Measurements from ENCODE around the gene PIH1D1. TPM values are rescaled to one million over a fixed set of nuclear protein-coding genes. Genes with fewer than 3 reads are reported as not detected.

Gene PIH1D1
- total and polyA plus RNA-seq, 2 experiments from 2014 or later: 72.1 to 79.8 TPM

- no peak overlapping the region for H3K4me2 ChIP-seq
- no peaks in the 10 kb centered on the region for H4K20me1 ChIP-seq (ENCODE audit: insufficient read depth, poor library complexity, severe bottlenecking)
- H3K27ac ChIP-seq: no peak overlapping the region
- H3K36me3 ChIP-seq (replicated peaks; ENCODE audit: insufficient read depth, low read depth): no peaks in the 10 kb centered on the region
- no peaks in the 10 kb centered on the region for H3K4me1 ChIP-seq (ENCODE audit: insufficient read depth)
- no peaks in the 10 kb centered on the region for H3K9me2 ChIP-seq (replicated peaks; ENCODE audit: insufficient read depth)
- DNase-seq (ENCODE audit: low spot score): no peak
- H3K4me3 ChIP-seq: no peak overlapping the region
- H2AFZ ChIP-seq: no peak overlapping the region
- peaks cover 20% of the 10 kb centered on the region for H3K27me3 ChIP-seq
- TF ChIP-seq EZH2 (IDR thresholded peaks at IDR 0.05; ENCODE audit: borderline replicate concordance): no peak
- TF ChIP-seq EZH2phosphoT487 (IDR thresholded peaks at IDR 0.05; ENCODE audit: low read depth, severe bottlenecking, unreplicated experiment): no peak
- TF ChIP-seq, protein P1, sequence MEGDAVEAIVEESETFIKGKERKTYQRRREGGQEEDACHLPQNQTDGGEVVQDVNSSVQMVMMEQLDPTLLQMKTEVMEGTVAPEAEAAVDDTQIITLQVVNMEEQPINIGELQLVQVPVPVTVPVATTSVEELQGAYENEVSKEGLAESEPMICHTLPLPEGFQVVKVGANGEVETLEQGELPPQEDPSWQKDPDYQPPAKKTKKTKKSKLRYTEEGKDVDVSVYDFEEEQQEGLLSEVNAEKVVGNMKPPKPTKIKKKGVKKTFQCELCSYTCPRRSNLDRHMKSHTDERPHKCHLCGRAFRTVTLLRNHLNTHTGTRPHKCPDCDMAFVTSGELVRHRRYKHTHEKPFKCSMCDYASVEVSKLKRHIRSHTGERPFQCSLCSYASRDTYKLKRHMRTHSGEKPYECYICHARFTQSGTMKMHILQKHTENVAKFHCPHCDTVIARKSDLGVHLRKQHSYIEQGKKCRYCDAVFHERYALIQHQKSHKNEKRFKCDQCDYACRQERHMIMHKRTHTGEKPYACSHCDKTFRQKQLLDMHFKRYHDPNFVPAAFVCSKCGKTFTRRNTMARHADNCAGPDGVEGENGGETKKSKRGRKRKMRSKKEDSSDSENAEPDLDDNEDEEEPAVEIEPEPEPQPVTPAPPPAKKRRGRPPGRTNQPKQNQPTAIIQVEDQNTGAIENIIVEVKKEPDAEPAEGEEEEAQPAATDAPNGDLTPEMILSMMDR (IDR thresholded peaks at IDR 0.05; ENCODE audit: poor library complexity): no peak
- 52% methylated on average over 9 of the region's 9 CpGs for WGBS (ENCODE audit: low lambda C conversion rate, missing lambda C conversion rate)
- H3K79me2 ChIP-seq: no peaks in the 10 kb centered on the region
- no peaks in the 10 kb centered on the region for H3K9me3 ChIP-seq (ENCODE audit: low read depth)
These were observed 38.3 kb downstream of the PIH1D1 start for GRCh38 chr19:49413348-49413747.

GRCh38 chr19:49411681-49412326, 39.8 kb downstream of the PIH1D1 start:
- 83% methylated on average over 3 of the region's 3 CpGs for WGBS (ENCODE audit: low lambda C conversion rate, missing lambda C conversion rate)
- TF ChIP-seq EZH2phosphoT487 (IDR thresholded peaks at IDR 0.05; ENCODE audit: low read depth, severe bottlenecking, unreplicated experiment) (no peak), EZH2 (IDR thresholded peaks at IDR 0.05; ENCODE audit: borderline replicate concordance) (no peak)
- TF ChIP-seq, protein P1 (IDR thresholded peaks at IDR 0.05; ENCODE audit: poor library complexity): no peak
- Histone ChIP-seq H3K4me3 (no peak overlapping the region), H3K4me1 (ENCODE audit: insufficient read depth) (no peaks in the 10 kb centered on the region), H3K36me3 (replicated peaks; ENCODE audit: insufficient read depth, low read depth) (no peaks in the 10 kb centered on the region), H3K27me3 (peaks cover 7% of the 10 kb centered on the region), H3K9me3 (ENCODE audit: low read depth) (no peaks in the 10 kb centered on the region), H4K20me1 (ENCODE audit: insufficient read depth, poor library complexity, severe bottlenecking) (no peaks in the 10 kb centered on the region), H3K79me2 (no peaks in the 10 kb centered on the region), H3K9me2 (replicated peaks; ENCODE audit: insufficient read depth) (no peaks in the 10 kb centered on the region), H3K27ac (no peak overlapping the region), H2AFZ (no peak overlapping the region), H3K4me2 (no peak overlapping the region)
- no peak for DNase-seq (ENCODE audit: low spot score)

DNA sequence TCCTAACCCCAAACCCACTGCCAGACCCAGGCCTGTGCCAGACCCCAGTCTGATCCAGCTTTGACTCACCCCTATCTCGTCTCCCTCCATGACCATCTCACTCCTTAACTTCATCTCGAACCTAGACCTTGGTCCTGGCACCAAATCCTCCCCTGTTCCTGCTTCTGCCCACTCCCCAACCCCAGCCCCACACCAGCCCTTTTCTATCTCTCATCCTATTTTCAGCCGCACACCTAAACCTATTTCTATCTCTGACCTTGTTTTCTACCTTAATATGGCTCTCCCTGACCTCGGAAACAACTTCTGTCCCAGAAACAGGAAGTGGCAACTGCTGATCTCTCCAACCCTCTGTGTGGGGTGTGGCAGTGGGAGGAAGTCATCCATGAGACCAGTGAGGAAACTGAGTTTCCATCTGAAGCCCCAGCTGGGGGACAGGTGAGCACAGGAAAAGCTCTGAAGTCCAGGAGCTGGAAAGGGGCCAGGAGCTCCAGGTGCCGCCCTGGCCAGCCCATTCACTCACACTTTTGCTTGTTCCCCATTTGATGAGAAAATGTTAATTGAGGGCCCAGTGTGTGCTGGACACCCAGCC, 42.1 kb downstream of the PIH1D1 start:
- Histone ChIP-seq H2AFZ (no peak overlapping the region), H3K4me1 (ENCODE audit: insufficient read depth) (no peaks in the 10 kb centered on the region), H3K27me3 (no peaks in the 10 kb centered on the region), H4K20me1 (ENCODE audit: insufficient read depth, poor library complexity, severe bottlenecking) (no peaks in the 10 kb centered on the region), H3K9me3 (ENCODE audit: low read depth) (no peaks in the 10 kb centered on the region), H3K36me3 (replicated peaks; ENCODE audit: insufficient read depth, low read depth) (no peaks in the 10 kb centered on the region), H3K9me2 (replicated peaks; ENCODE audit: insufficient read depth) (no peaks in the 10 kb centered on the region), H3K79me2 (no peaks in the 10 kb centered on the region), H3K4me3 (no peak overlapping the region), H3K27ac (no peak overlapping the region), H3K4me2 (no peak overlapping the region)
- 81% methylated on average over 5 of the region's 5 CpGs for WGBS (ENCODE audit: low lambda C conversion rate, missing lambda C conversion rate)
- TF ChIP-seq, protein P1 (IDR thresholded peaks at IDR 0.05; ENCODE audit: poor library complexity): no peak
- TF ChIP-seq EZH2 (IDR thresholded peaks at IDR 0.05; ENCODE audit: borderline replicate concordance) (no peak), EZH2phosphoT487 (IDR thresholded peaks at IDR 0.05; ENCODE audit: low read depth, severe bottlenecking, unreplicated experiment) (no peak)
- DNase-seq (ENCODE audit: low spot score): no peak

Data from hepatocyte (in vitro differentiated cells).